IMR-90 (cell line): Measurements from ENCODE around the gene KCNN3. TPM values are rescaled to one million over a fixed set of nuclear protein-coding genes. Genes with fewer than 3 reads are reported as not detected.

Source experiments
- ATAC-seq: fragments of 200-7000 bp; cut with Tn5 transposase; 2 replicates; pipeline ENCODE4 v1.9.1; 2020; ENCODE audit warnings: low read depth, mild to moderate bottlenecking, moderate library complexity
- BruUV-seq: library from RNA; stranded (reverse); fragments of 400-500 nt; replicated peaks from 2 replicates; lab custom pipeline; 2021; lab: Mats Ljungman, UMichigan
- CTCF ChIA-PET: fragments of 300-600 bp; formaldehyde crosslinking; extraction: SDS; loops from one replicate; lab custom pipeline; 2021; ENCODE audit warnings: antibody characterized with exemption; lab: Yijun Ruan, JAX
- POLR2A ChIA-PET: fragments of 300-600 bp; sonication (Branson Sonifier 250); formaldehyde crosslinking; loops from one replicate; lab custom pipeline; 2022; ENCODE audit warnings: antibody characterized with exemption; ENCODE audit not compliant: unreplicated experiment; lab: Charles Lee
- DNase-seq: peaks from one replicate; pipeline ENCODE4 v3.0.0; 2013
- H2AFZ ChIP-seq: replicated peaks from 2 replicates; pipeline ENCODE3; 2013; ENCODE audit warnings: low read length, mild to moderate bottlenecking; ENCODE audit not compliant: poor library complexity
- H2AK5ac ChIP-seq: 2 replicates; pipeline ENCODE4 v1.6.1; 2013; ENCODE audit warnings: low read depth, low read length, inconsistent platforms
- H2AK9ac ChIP-seq: replicated peaks from 2 replicates; pipeline ENCODE3; 2013; ENCODE audit warnings: mild to moderate bottlenecking, low read depth, low read length, moderate library complexity; ENCODE audit not compliant: poor library complexity
- H2BK120ac ChIP-seq: 2 replicates; pipeline ENCODE4 v1.6.1; 2013; ENCODE audit warnings: low read depth, low read length, inconsistent platforms
- H2BK15ac ChIP-seq: 3 replicates; pipeline ENCODE4 v1.6.1; 2013; ENCODE audit warnings: low read depth, low read length, inconsistent platforms
- H2BK20ac ChIP-seq: 2 replicates; pipeline ENCODE4 v1.6.1; 2013; ENCODE audit warnings: low read depth, mild to moderate bottlenecking, inconsistent platforms, low read length, moderate library complexity
- H2BK5ac ChIP-seq: 2 replicates; pipeline ENCODE4 v1.6.1; 2013; ENCODE audit warnings: mild to moderate bottlenecking, low read depth, low read length, inconsistent platforms; ENCODE audit not compliant: poor library complexity, severe bottlenecking
- H3K14ac ChIP-seq: replicated peaks from 2 replicates; pipeline ENCODE4 v1.6.1; 2013; ENCODE audit warnings: low read depth, low read length, inconsistent platforms
- H3K18ac ChIP-seq: 2 replicates; pipeline ENCODE4 v1.6.1; 2013; ENCODE audit warnings: low read depth, low read length, control low read depth
- H3K23ac ChIP-seq: 2 replicates; pipeline ENCODE4 v1.6.1; 2013; ENCODE audit warnings: low read depth, low read length, inconsistent platforms
- H3K27ac ChIP-seq: 2 replicates; pipeline ENCODE4 v1.5.1; 2013; ENCODE audit warnings: mild to moderate bottlenecking, control low read depth, low read length; ENCODE audit not compliant: insufficient read depth
- H3K27me3 ChIP-seq: 2 replicates; pipeline ENCODE4 v1.6.1; 2013; ENCODE audit warnings: low read length; ENCODE audit not compliant: control insufficient read depth, insufficient read depth
- H3K36me3 ChIP-seq: 2 replicates; pipeline ENCODE4 v1.6.1; 2013; ENCODE audit warnings: low read length, mixed read lengths; ENCODE audit not compliant: control insufficient read depth, insufficient read depth
- H3K4ac ChIP-seq: 2 replicates; pipeline ENCODE4 v1.6.1; 2013; ENCODE audit warnings: low read depth, low read length, inconsistent platforms
- H3K4me1 ChIP-seq: 2 replicates; pipeline ENCODE4 v1.6.1; 2013; ENCODE audit warnings: low read length, mixed read lengths; ENCODE audit not compliant: control insufficient read depth, insufficient read depth
- H3K4me2 ChIP-seq: 2 replicates; pipeline ENCODE4 v1.6.1; 2013; ENCODE audit warnings: low read depth, mild to moderate bottlenecking, control low read depth, low read length, moderate library complexity
- H3K4me3 ChIP-seq: 2 replicates; pipeline ENCODE4 v1.5.1; 2013; ENCODE audit warnings: low read depth, mild to moderate bottlenecking, control low read depth, low read length, moderate library complexity; ENCODE audit not compliant: insufficient read depth
- H3K56ac ChIP-seq: 2 replicates; pipeline ENCODE4 v1.6.1; 2013; ENCODE audit warnings: low read length, inconsistent platforms; ENCODE audit not compliant: insufficient read depth; ENCODE audit errors: extremely low read depth
- H3K79me1 ChIP-seq, 2 experiments: 2 replicates each; pipeline ENCODE4 v1.6.1; 2013; ENCODE audit warnings: low read length in 2 of 2, inconsistent platforms in 1 of 2, low read depth in 1 of 2
- H3K9ac ChIP-seq: 2 replicates; pipeline ENCODE4 v1.6.1; 2013; ENCODE audit warnings: low read depth, low read length, control low read depth
- H3K9me1 ChIP-seq: 2 replicates; pipeline ENCODE4 v1.6.1; 2013; ENCODE audit warnings: low read length, inconsistent platforms; ENCODE audit not compliant: insufficient read depth
- H3K9me3 ChIP-seq: 2 replicates; pipeline ENCODE4 v1.6.1; 2013; ENCODE audit warnings: low read length; ENCODE audit not compliant: control insufficient read depth, insufficient read depth
- H4K20me1 ChIP-seq: 2 replicates; pipeline ENCODE4 v1.6.1; 2013; ENCODE audit warnings: low read length, inconsistent platforms; ENCODE audit not compliant: insufficient read depth
- H4K5ac ChIP-seq: 2 replicates; pipeline ENCODE4 v1.6.1; 2013; ENCODE audit warnings: mild to moderate bottlenecking, low read depth, low read length, control low read depth
- H4K8ac ChIP-seq, 2 experiments: 2 replicates each; pipeline ENCODE4 v1.6.1; 2013; ENCODE audit warnings: low read depth in 2 of 2, low read length in 2 of 2, control low read depth in 1 of 2, inconsistent platforms in 1 of 2
- H4K91ac ChIP-seq: 2 replicates; pipeline ENCODE4 v1.6.1; 2013; ENCODE audit warnings: low read depth, low read length, inconsistent platforms; ENCODE audit not compliant: insufficient read depth
- BHLHE40 ChIP-seq: fragments of 150-350 bp; IDR thresholded peaks from 2 replicates; pipeline ENCODE4 v1.6.1; 2016; ENCODE audit warnings: mild to moderate bottlenecking, low read depth, low read length
- CEBPB ChIP-seq: IDR thresholded peaks from 2 replicates; pipeline ENCODE4 v1.6.1; 2012; ENCODE audit warnings: low read depth, low read length, improper control_type of control experiment
- CHD1 ChIP-seq: IDR thresholded peaks from 2 replicates; pipeline ENCODE4 v1.6.1; 2012; ENCODE audit warnings: low read depth, low read length, improper control_type of control experiment
- CTCF ChIP-seq: conservative IDR thresholded peaks from 2 replicates; pipeline ENCODE4 v1.5.1; 2012; ENCODE audit warnings: mild to moderate bottlenecking, low read depth, low read length, improper control_type of control experiment
- ELK1 ChIP-seq: fragments of 150-350 bp; IDR thresholded peaks from 2 replicates; pipeline ENCODE4 v1.6.1; 2016; ENCODE audit warnings: low read depth, mild to moderate bottlenecking, low read length, moderate library complexity, borderline replicate concordance
- FOS ChIP-seq: fragments of 150-350 bp; IDR thresholded peaks from 2 replicates; pipeline ENCODE4 v1.6.1; 2016; ENCODE audit warnings: low read depth, low read length
- MAFK ChIP-seq: IDR thresholded peaks from 2 replicates; pipeline ENCODE4 v1.6.1; 2012; ENCODE audit warnings: low read depth, low read length, improper control_type of control experiment
- MAZ ChIP-seq: IDR thresholded peaks from 2 replicates; pipeline ENCODE4 v1.6.1; 2012; ENCODE audit warnings: low read depth, mild to moderate bottlenecking, low read length, improper control_type of control experiment, moderate library complexity, borderline replicate concordance
- MXI1 ChIP-seq: IDR thresholded peaks from 2 replicates; pipeline ENCODE4 v1.6.1; 2012; ENCODE audit warnings: low read depth, mild to moderate bottlenecking, low read length, moderate library complexity, borderline replicate concordance
- NFE2L2 ChIP-seq: fragments of 150-350 bp; IDR thresholded peaks from 2 replicates; pipeline ENCODE4 v1.6.1; 2016; ENCODE audit warnings: low read depth, mild to moderate bottlenecking, low read length
- POLR2A ChIP-seq: IDR thresholded peaks from 2 replicates; pipeline ENCODE4 v1.6.1; 2012; ENCODE audit warnings: mild to moderate bottlenecking, low read depth, low read length
- RAD21 ChIP-seq: IDR thresholded peaks from 2 replicates; pipeline ENCODE4 v1.6.1; 2012; ENCODE audit warnings: low read length, improper control_type of control experiment
- RCOR1 ChIP-seq: IDR thresholded peaks from 2 replicates; pipeline ENCODE4 v1.6.1; 2012; ENCODE audit warnings: mild to moderate bottlenecking, low read length, improper control_type of control experiment; ENCODE audit not compliant: insufficient replicate concordance
- RFX5 ChIP-seq: IDR thresholded peaks from 2 replicates; pipeline ENCODE4 v1.8.0; 2012; ENCODE audit warnings: low read depth, mild to moderate bottlenecking, low read length, moderate library complexity
- SMC3 ChIP-seq: fragments of 150-350 bp; IDR thresholded peaks from 2 replicates; pipeline ENCODE4 v1.6.1; 2016; ENCODE audit warnings: low read depth, mild to moderate bottlenecking, antibody characterized with exemption, low read length, moderate library complexity
- USF2 ChIP-seq: fragments of 150-350 bp; IDR thresholded peaks from 2 replicates; pipeline ENCODE4 v1.6.1; 2017; ENCODE audit warnings: mild to moderate bottlenecking, antibody characterized with exemption, low read length, low read depth
- WGBS, 2 experiments: methylation state at CpG; one replicate each; pipeline versions ENCODE4 v1.1.5 to v1.1.7; 2013; ENCODE audit warnings: missing lambda C conversion rate in 2 of 2; ENCODE audit not compliant: insufficient read length in 1 of 2; ENCODE audit errors: extremely low coverage in 2 of 2; 5-methylcytosine and 5-hydroxymethylcytosine counted together
- dilution Hi-C: fragments of 300-500 bp; cut with HindIII; formaldehyde crosslinking; loops from one replicate; pipeline ENCODE4 v1.14.3; 2018; ENCODE audit warnings: low sequenced_read_pairs; ENCODE audit not compliant: unreplicated experiment
- in situ Hi-C: fragments of 300-500 bp; cut with MboI; formaldehyde crosslinking; loops from 3 replicates; pipeline ENCODE4 v1.14.3; 2019; ENCODE audit warnings: low sequenced_read_pairs, inconsistent platforms, mixed read lengths
- intact Hi-C: fragments of 100-400 bp; cut with micrococcal nuclease; formaldehyde crosslinking; loops from 2 replicates; pipeline ENCODE4 v1.10.0; 2022
- polyA plus RNA-seq, 3 experiments: library from polyadenylated mRNA; depleted of rRNA; stranded (reverse); fragments of >200 nt; gene quantifications; 2 replicates each; pipeline ENCODE4 v1.2.3, GENCODE V29; 2012; ENCODE audit warnings: low replicate concordance in 1 of 3
- total RNA-seq: library from RNA; depleted of rRNA; stranded (reverse); fragments of >200 nt; gene quantifications from 2 replicates; pipeline ENCODE4 v1.2.3, GENCODE V29; 2012

The KCNN3 gene
- total and polyA plus RNA-seq, 2 of the 4 experiments (the other 2 are of a cell fraction), result 0.02 TPM; not detected in 1

GRCh38 chr1:154777154-154777553 is 92.9 kb downstream of the KCNN3 start:
- Histone ChIP-seq H4K8ac (no peak overlapping the region), H4K5ac (no peak overlapping the region), H3K27me3 (peaks cover 64% of the 10 kb centered on the region), H2BK15ac (no peak overlapping the region), H4K20me1 (no peaks in the 10 kb centered on the region), H3K4me2 (no peak overlapping the region), H3K56ac (no peak overlapping the region), H3K9ac (no peak overlapping the region), H2AK9ac (no peak overlapping the region), H3K4ac (no peak overlapping the region), H3K79me1 (no peaks in the 10 kb centered on the region), H2AFZ (no peak overlapping the region), H3K27ac (no peak overlapping the region), H2BK120ac (no peak overlapping the region), H2BK5ac (no peak overlapping the region), H3K4me1 (no peaks in the 10 kb centered on the region), H3K18ac (no peak overlapping the region), H3K4me3 (no peak overlapping the region), H3K9me1 (no peaks in the 10 kb centered on the region), H3K23ac (no peak overlapping the region), H3K9me3 (peaks cover 2% of the 10 kb centered on the region; the same call in 1 of the 2 replicates), H2AK5ac (no peak overlapping the region), H2BK20ac (no peak overlapping the region), H4K91ac (no peak overlapping the region), H3K36me3 (no peaks in the 10 kb centered on the region), H3K14ac (no peak overlapping the region)
- ChIA-PET CTCF (no interaction called here), POLR2A (no interaction called here)
- BruUV-seq, result no TSS peak
- intact Hi-C loops (no loop called here), in situ Hi-C loops (no loop called here), dilution Hi-C loops (no loop called here)
- ATAC-seq, result no peak
- TF ChIP-seq RFX5 (no peak), MAZ (no peak), CHD1 (no peak), CEBPB (no peak), BHLHE40 (no peak), MXI1 (no peak), RAD21 (no peak), SMC3 (no peak), NFE2L2 (no peak), CTCF (no peak), ELK1 (no peak), MAFK (no peak), RCOR1 (no peak), POLR2A (no peak), FOS (no peak), USF2 (no peak)
- WGBS, 2 experiments, result no CpG with 5 or more reads among the region's 5 CpGs
- DNase-seq, result no peak
